Osteocyte (in vitro differentiated cells): Measurements from ENCODE around the gene PXMP4. TPM values are rescaled to one million over a fixed set of nuclear protein-coding genes. Genes with fewer than 3 reads are reported as not detected.

ENCODE experiments used
- DNase-seq: peaks from one replicate; pipeline ENCODE4 v3.0.0; 2021; ENCODE audit warnings: mixed read lengths; ENCODE audit not compliant: unreplicated experiment; ENCODE audit errors: extremely low spot score
- H3K27ac Mint-ChIP-seq: one replicate; pipeline ENCODE4 v1.8.0; 2021; ENCODE audit warnings: mild to moderate bottlenecking, mixed read lengths; ENCODE audit not compliant: unreplicated experiment
- H3K27me3 Mint-ChIP-seq: one replicate; pipeline ENCODE4 v1.8.0; 2021; ENCODE audit warnings: mixed read lengths; ENCODE audit not compliant: unreplicated experiment
- H3K36me3 Mint-ChIP-seq: one replicate; pipeline ENCODE4 v1.8.0; 2021; ENCODE audit warnings: mixed read lengths; ENCODE audit not compliant: unreplicated experiment
- H3K4me1 Mint-ChIP-seq: one replicate; pipeline ENCODE4 v1.8.0; 2021; ENCODE audit warnings: mixed read lengths; ENCODE audit not compliant: unreplicated experiment
- H3K4me3 Mint-ChIP-seq: one replicate; pipeline ENCODE4 v1.8.0; 2021; ENCODE audit warnings: mild to moderate bottlenecking, moderate library complexity, mixed read lengths; ENCODE audit not compliant: unreplicated experiment
- H3K9me3 Mint-ChIP-seq: one replicate; pipeline ENCODE4 v1.8.0; 2021; ENCODE audit warnings: mixed read lengths; ENCODE audit not compliant: unreplicated experiment
- CTCF ChIP-seq: fragments of 200-600 bp; sonication (generic); IDR thresholded peaks from 2 replicates; pipeline ENCODE4 v1.5.0; 2021; ENCODE audit warnings: antibody characterized with exemption, mild to moderate bottlenecking, moderate library complexity
- total RNA-seq: library from RNA; stranded (reverse); gene quantifications from 2 replicates; pipeline ENCODE4 v1.2.1, GENCODE V29; 2021

Gene PXMP4
- total RNA-seq, 1 donor from 2014 or later = 3.4 TPM

- H3K4me3 Mint-ChIP-seq = no peak overlapping the region
Observed at GRCh38 chr20:33689973-33690372, 30.1 kb downstream of the PXMP4 start.

GRCh38 chr20:33689493-33689892 is 30.6 kb downstream of the PXMP4 start:
- TF ChIP-seq CTCF = no peak
- Mint-ChIP-seq H3K9me3 (no peaks in the 10 kb centered on the region), H3K36me3 (no peaks in the 10 kb centered on the region), H3K4me1 (peaks cover 15% of the 10 kb centered on the region), H3K4me3 (no peak overlapping the region), H3K27ac (no peak overlapping the region), H3K27me3 (no peaks in the 10 kb centered on the region)
- DNase-seq = no peak

More at GRCh38 chr20:33689973-33690372, 30.1 kb downstream of the PXMP4 start:
- no peaks in the 10 kb centered on the region for H3K9me3 Mint-ChIP-seq
- TF ChIP-seq CTCF = no peak
- H3K36me3 Mint-ChIP-seq = no peaks in the 10 kb centered on the region
- peaks cover 11% of the 10 kb centered on the region for H3K4me1 Mint-ChIP-seq
- no peak for DNase-seq
- H3K27ac Mint-ChIP-seq = no peak overlapping the region
- no peaks in the 10 kb centered on the region for H3K27me3 Mint-ChIP-seq

- Mint-ChIP-seq H3K4me3 (no peak overlapping the region), H3K27me3 (no peaks in the 10 kb centered on the region), H3K36me3 (no peaks in the 10 kb centered on the region), H3K4me1 (peaks cover 15% of the 10 kb centered on the region), H3K9me3 (no peaks in the 10 kb centered on the region), H3K27ac (no peak overlapping the region)
- no peak for DNase-seq
- TF ChIP-seq CTCF = no peak
Observed at GRCh38 chr20:33688938-33689424, 31.1 kb downstream of the PXMP4 start.

- no peaks in the 10 kb centered on the region for H3K27me3 Mint-ChIP-seq
- no peak overlapping the region for H3K27ac Mint-ChIP-seq
- H3K36me3 Mint-ChIP-seq = no peaks in the 10 kb centered on the region
- no peaks in the 10 kb centered on the region for H3K9me3 Mint-ChIP-seq
- DNase-seq = no peak
- peaks cover 15% of the 10 kb centered on the region for H3K4me1 Mint-ChIP-seq
- no peak overlapping the region for H3K4me3 Mint-ChIP-seq
- no peak for TF ChIP-seq CTCF
Observed at GRCh38 chr20:33687993-33688937, 31.8 kb downstream of the PXMP4 start.

GRCh38 chr20:33687370-33687915 is 32.7 kb downstream of the PXMP4 start:
- no peak for TF ChIP-seq CTCF
- peaks cover 18% of the 10 kb centered on the region for H3K4me1 Mint-ChIP-seq
- H3K36me3 Mint-ChIP-seq = no peaks in the 10 kb centered on the region
- H3K27ac Mint-ChIP-seq = peak overlapping the region; percentile 28
- no peaks in the 10 kb centered on the region for H3K9me3 Mint-ChIP-seq
- no peak for DNase-seq
- H3K27me3 Mint-ChIP-seq = no peaks in the 10 kb centered on the region
- H3K4me3 Mint-ChIP-seq = no peak overlapping the region
